Left renal cortex interstitium (tissue), 4 donors: Measurements from ENCODE around the gene GNS. TPM values are rescaled to one million over a fixed set of nuclear protein-coding genes. Genes with fewer than 3 reads are reported as not detected.
"Not testable (repeated sequence)": the region's sequence is repeated elsewhere in the genome, so short reads cannot be mapped to it uniquely, and the experiment has no call there.

Experiments
- DNase-seq, 4 donors: peaks; one replicate each; pipeline ENCODE4 v3.0.0-alpha.2; 2013; ENCODE audit warnings: low read depth in 4 of 4, low spot score in 2 of 4, missing footprints in 1 of 4
- polyA plus RNA-seq, 4 donors: library from polyadenylated mRNA; unstranded; fragments of 120-200 nt; gene quantifications; one replicate each; pipeline ENCODE4 v1.2.1, GENCODE V29; 2013; ENCODE audit not compliant: insufficient read length in 4 of 4

The GNS gene
- polyA plus RNA-seq, 4 donors, result 118 to 172 (median 150) TPM

DNA sequence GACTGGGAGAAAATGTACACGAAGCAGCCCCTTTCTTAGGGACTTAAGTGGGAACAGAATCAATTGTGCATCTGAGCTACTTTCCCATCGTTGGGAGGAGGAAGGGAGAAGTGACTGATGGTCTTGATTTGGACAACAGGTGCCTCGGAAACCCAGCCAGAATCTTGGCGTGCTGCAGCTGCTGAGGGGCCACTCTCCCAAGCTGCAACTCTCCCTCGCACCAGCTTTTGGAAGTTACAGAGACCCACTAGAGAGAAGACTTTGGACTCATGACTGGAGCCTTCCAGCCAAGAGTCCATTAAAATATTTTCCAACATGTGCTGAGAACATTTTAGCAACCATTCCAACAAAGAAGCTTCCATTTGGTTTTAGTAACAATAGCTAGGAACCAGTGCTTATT lies 52.3 kb downstream of the GNS start:
- no peak for DNase-seq

DNA sequence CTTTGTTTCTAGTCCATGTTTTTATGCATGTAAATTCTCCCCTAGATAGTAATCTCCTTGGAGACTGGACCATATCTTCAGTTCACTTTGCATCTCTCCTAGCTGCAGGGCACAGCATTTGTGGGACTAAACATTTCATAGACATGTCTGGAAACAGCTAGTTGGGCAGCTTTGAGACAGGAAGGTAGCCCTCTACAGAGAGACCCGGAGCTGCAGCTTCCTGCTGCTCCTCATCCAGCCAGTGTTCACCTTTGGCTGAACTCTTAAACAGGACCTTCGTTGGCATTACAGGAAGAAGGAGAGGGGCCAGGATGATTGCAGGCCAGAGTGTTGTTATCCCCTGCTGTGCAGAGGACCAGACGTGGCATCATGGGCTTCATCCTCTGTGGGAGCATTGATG lies 52.9 kb downstream of the GNS start:
- no peak for DNase-seq

DNA sequence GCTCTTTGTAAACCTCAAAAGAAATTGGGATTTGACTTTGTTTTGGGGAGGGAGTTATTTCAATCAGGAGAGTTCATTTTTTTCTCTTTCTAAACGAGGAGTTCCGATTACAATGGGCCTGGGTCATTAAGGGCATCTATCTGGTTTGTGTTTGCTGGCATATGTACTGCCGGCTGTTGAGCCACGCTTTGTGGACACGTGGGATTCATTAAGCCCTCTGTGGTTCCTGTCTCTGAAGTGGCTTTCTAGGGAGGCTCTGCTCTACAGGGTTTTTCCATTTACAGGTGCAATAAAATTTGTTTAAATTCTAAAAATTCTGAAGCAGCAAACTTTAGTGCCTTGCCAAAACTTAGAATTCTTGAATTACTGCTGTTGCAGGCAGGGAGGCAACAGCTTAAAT lies 57.9 kb downstream of the GNS start:
- no peak for DNase-seq

DNA sequence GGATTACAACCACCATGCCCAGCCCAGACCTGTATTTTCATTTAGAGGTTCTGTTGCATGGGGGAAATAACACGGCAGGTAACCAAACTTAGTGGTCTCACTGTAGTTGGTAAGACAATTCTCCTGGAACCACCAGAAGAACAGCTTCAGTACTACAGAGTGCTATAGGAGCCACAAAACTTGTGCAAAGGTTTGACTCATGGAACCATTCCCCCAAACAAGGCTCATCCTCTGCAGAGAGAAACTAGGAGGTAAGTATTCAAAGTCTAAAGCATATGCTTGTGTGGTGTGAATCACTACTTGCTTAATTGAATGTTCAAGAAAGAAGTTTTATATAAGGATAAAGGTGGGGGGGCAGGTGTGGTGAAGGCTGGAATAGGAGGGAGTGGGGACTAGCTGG lies 58.7 kb downstream of the GNS start:
- DNase-seq, result no peak

GRCh38 chr12:64699504-64700115 lies 59.6 kb downstream of the GNS start:
- no peak for DNase-seq

GRCh38 chr12:64696080-64696741 lies 63.0 kb downstream of the GNS start:
- DNase-seq, result no peak

DNA sequence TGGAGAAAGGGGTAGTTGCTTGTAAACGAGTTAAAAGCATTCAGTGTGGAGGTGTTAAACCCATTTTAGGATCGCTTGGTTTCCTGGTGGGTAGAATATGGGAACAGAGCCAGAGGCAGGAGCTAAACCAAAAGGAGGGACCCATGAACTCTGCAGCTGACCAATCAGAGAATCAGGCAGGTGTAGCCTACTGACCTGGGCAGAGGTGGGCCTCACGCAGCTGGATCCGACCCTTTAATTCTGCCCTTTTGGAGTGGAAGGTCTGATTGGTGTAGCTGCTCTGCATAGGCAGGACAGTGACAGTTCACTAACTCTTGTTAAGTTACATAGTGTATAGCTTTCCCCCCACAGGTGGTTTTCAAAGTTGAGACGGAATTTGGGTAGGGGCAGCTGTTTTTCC lies 63.7 kb downstream of the GNS start:
- DNase-seq, result no peak

DNA sequence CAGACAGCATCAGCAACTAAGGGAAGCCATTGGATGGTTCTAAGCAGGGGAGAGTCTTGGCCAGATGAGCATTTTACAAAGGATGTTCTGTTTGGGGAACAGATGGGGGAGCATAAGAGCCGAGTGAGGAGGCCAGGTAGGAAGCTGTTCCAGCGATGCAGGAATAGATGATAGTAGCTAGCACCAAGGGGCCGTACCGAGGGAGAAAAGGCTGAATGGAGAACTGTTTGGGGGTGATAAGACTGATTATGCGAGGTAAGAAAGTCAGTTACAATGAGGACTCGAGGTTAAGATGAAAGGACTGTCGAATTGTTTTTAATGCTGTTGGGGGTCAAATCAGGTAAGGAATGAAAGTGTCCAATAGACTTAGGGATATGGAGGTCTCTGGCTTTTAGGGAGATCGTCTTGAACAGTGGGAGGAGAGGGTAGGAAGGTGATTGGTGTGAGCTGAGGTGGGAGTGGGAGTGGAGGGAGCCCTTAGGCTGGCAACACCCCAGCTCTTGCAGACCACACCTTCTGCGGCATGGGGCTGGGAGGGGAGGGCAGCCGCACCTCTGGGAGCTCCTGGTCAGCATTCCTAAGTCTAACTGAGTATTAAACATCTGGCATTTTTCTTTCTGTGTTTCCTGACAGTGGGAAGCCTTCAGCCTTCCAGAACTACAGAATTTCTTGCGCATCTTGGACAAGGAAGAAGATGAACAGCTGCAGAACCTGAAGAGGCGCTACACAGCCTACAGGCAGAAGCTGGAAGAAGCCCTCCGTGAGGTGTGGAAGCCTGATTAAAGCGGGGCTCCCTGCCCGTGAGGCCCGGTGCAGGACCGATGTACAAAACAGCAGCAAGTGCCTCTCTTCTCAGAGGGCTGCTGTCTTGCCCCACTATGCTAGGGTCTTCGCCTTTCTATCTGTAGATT lies 64.8 kb downstream of the GNS start:
- DNase-seq, result no peak

DNA sequence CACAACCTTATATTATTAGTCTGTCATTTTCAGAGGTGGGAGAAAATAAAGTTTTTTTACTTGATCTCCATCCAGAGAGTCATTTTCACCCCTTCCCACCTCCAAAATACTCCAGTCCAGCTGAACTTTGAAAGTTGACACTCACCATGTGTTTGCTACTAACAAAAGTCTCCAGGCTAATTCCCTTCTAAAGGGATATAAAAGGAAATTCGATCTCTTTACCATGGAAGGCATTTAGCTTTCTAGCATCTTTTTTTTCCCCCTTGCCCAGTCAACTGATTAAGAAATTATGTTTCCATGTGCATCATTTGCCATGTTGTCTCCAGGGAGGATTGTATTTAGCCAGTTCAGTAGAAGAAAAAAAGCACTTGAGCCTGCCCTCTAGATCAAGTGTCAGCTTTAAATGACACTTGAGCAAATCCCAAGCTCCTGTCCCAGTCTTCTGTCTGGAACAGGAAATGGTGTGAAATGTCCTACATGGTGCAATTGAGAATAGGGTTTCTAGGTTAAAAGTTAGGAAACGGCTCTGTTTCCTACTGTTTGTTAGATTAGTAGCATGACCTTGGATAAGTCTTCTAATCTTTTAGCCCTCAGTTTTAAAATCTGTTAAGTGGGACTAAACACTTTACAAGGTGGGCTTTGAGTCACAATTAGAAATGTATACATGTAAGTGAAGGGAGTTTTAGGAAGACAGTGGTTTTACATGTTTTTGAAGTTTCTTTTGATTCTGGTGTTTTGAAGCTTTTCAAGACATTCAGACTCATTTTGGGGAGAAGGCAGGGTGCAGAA lies 67.2 kb downstream of the GNS start:
- DNase-seq, result peak in 3 of 4 donors; percentile 53 to 71 (median 62)

DNA sequence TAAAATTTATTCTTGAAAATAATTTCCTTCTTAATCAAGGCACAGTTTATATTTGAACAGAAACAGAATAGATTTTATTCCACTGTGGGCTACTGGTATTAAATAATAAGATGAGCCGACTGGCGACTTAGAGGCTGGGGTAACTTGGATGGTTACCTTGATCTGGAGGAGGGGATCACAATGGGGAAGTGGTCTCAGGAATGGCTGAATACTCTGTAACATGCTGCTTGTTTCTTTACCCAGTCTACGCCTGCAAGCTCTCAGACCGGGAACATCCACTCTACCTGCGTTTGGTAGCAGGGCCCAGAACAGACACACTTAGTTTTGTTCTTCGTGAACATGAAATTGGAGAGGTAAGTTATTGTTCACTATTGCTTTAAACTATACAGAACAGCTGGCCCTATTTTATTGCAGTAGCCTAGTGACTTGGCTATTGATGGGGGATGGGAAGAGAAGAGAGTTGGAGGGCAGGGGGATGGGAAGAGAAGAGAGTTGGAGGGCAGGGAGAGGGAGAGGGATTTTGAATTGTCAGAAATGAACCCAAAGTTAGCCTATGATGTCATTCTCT lies 67.9 kb downstream of the GNS start:
- peak in 1 of 4 donors; percentile 44 for DNase-seq

DNA sequence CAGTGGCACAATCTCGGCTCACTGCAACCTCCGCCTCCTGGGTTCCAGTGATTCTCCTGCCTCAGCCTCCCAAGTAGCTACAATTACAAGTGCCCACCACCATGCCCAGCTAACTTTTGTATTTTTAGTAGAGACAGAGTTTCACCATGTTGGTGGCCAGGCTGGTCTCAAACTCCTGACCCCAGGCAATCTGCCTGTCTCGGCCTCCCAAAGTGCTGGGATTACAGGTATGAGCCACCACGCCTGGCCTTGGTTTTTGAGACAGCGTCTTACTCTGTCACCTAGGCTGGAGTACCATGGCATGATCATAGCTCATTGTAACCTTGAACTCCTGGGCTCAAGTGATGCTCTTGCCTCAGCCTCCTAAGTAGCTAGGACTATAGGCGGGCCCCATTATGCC lies 69.0 kb downstream of the GNS start:
- DNase-seq, result not testable (repeated sequence)

- no peak for DNase-seq
Measured at GRCh38 chr12:64688715-64689114, 70.5 kb downstream of the GNS start.

- no peak for DNase-seq
Measured at GRCh38 chr12:64688219-64688618, 71.0 kb downstream of the GNS start.

DNA sequence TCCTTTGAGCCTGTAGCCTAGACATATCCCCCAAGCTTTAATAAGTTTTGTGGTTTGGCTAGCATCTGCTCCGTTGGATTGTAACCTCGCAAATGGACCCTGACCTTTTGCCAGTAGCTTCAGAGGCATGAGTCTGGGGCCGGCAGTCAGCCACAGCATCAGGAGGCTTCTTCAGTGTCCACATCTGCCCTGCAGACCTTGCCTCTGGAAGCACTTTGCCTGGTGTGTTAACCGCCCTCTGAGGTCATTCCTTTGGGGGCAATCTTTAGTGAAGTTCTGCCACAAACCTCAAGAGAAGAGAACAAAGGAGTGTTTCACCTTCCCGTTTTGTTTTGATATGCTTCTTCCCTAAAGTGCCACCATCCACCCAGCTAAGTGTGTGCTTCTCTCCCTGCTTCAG lies 71.4 kb downstream of the GNS start:
- DNase-seq, result no peak

GRCh38 chr12:64685605-64686004 lies 73.6 kb downstream of the GNS start:
- no peak for DNase-seq

DNA sequence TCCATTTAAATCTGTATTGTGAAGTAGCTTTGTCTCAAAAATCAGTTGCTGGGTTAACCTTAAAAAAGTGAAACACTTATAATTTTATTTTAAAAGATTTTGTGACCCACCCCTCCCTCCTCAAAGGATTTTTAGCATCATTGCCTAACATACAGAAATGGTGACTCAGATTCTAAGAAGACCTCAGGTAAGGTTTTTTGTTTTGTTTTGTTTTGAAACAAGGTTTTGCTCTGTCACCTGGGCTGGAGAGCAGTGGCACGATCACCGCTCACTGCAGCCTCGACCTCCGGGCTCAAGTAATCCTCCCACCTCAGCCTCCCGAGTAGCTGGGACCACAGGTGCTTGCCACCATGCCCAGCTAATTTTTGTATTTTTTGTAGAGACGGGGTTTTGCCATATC lies 74.2 kb downstream of the GNS start:
- DNase-seq, result no peak

DNA sequence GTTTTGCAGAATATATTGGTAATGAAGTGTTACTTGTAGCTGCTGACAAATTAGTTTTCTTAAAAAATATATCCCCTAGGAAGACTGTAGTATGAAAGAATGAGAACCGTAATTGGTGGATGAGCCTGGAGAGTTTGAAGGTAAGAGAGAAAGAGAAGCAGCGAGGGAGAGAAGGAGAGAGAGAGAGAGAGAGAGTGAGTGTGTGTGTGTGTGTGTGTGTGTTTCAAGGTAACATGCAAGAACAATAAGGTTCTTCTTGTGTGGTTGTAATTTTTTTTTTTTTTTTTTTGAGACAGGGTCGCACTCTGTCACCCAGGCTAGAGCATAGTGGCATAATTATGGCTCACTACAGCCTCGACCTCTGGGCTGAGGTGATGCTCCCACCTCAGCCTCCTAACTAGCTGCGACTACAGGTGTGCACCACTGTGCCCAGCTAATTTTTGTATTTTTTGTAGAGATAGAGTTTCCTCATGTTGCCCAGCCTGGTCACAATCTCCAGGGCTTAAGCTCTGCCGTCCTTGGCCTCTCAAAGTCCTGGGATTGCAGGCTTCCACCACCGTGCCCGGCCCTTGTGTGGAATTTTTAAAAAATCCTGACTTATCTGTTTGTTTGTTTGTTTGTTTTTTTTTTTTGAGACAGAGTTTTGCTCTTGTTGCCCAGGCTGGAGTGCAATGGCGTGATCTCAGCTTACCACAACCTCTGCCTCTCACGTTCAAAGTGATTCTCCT lies 75.2 kb downstream of the GNS start:
- DNase-seq, result no peak

- DNase-seq, result peak in 2 of 4 donors; percentile 65 to 69
Measured at GRCh38 chr12:64682572-64683277, 76.5 kb downstream of the GNS start.
